GM10847 (cell line): ENCODE data around the gene OPALIN.

Experiments
- POLR2A ChIP-seq: IDR thresholded peaks from 2 replicates; pipeline ENCODE4 v1.6.1; 2011; ENCODE audit not compliant: insufficient read length; ENCODE audit errors: extremely low read depth

OPALIN gene

DNA sequence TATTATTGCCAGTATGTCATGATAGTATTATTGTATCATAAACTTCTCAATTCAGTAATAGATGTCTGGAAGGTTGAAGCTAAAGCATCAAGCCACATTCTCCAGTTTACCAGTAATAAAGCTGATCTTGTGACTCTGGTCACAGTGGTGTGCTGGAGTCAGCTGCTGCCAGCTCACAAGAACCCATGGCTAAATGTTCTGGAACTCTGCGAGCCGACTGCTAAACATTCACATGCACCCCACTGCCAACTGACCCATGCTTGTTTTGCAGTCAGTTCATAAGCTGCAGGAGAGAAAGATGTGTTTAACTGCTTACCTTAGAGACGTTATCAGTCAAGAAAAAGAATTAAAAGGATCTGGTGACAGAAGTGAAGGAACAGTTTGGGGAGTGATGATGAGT lies 60.4 kb downstream of the OPALIN start:
- no peak for TF ChIP-seq POLR2A

DNA sequence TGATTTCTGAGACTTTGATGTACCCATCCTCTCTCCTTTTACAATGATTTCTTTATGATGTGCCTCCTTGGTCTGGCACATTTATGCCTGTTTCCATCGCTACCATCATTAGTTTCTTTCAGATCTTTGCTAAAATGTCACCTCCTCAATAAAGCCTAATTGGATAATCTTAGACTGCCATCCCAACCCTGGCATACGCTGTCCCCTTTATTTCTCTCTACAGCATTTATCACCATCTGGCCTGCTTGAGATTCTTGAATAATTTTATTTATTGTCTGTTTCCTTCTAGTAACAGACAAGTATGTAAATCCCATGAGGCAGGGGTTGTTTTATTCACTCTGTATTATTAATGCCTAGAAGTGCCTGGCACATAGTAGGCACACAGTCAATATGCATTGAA lies 61.3 kb downstream of the OPALIN start:
- no peak for TF ChIP-seq POLR2A

DNA sequence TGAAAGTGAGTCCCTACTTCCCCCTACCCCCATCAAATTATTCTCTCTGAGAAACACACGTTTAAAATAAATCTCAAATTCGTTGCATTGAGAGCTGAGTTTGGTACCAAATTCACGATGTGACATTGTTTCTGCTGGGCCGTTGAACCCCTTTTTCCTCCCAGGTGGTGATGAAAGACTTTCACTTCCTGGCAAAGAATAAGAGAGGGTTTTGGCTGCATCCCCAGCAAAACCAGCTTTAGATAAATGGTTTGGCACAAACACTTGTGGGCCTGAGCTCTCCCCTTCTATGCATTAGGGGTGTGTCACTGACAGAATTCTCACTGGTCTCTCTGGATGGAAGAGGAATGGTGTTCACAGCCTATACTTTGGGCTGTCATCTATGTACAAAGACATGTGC lies 63.3 kb downstream of the OPALIN start:
- TF ChIP-seq POLR2A = no peak
